Loucy (cell line): Measurements from ENCODE around the gene TMEM169.

Experiments used
- H2AFZ ChIP-seq: fragments of 200-600 bp; sonication (generic); 2 replicates; pipeline ENCODE4 v1.6.0; 2016; ENCODE audit warnings: antibody characterized with exemption, mild to moderate bottlenecking, low read length, moderate library complexity
- H3F3A ChIP-seq: fragments of 200-600 bp; 2 replicates; pipeline ENCODE4 v1.6.0; 2016; ENCODE audit warnings: antibody characterized with exemption, low read depth, mild to moderate bottlenecking
- H3K27me3 ChIP-seq: fragments of 200-600 bp; sonication (generic); 2 replicates; pipeline ENCODE4 v1.6.1; 2014; ENCODE audit warnings: low read length, mild to moderate bottlenecking; ENCODE audit not compliant: insufficient read depth, poor library complexity, severe bottlenecking
- H3K36me3 ChIP-seq: fragments of 200-600 bp; sonication (generic); 2 replicates; pipeline ENCODE4 v1.6.1; 2016; ENCODE audit warnings: low read length; ENCODE audit not compliant: insufficient read depth
- H3K4me1 ChIP-seq: fragments of 200-600 bp; sonication (generic); 2 replicates; pipeline ENCODE4 v1.5.1; 2014; ENCODE audit warnings: low read length, mild to moderate bottlenecking; ENCODE audit not compliant: insufficient read depth, poor library complexity, severe bottlenecking
- H3K4me2 ChIP-seq: fragments of 200-600 bp; sonication (generic); 2 replicates; pipeline ENCODE4 v1.6.0; 2014; ENCODE audit warnings: antibody characterized with exemption, low read length, low read depth, mild to moderate bottlenecking; ENCODE audit not compliant: poor library complexity, severe bottlenecking
- H3K4me3 ChIP-seq: fragments of 200-600 bp; sonication (generic); 2 replicates; pipeline ENCODE4 v1.5.1; 2014; ENCODE audit warnings: low read length, mild to moderate bottlenecking, mixed read lengths; ENCODE audit not compliant: poor library complexity, severe bottlenecking
- H3K79me2 ChIP-seq: fragments of 200-600 bp; sonication (generic); 2 replicates; pipeline ENCODE4 v1.6.1; 2014; ENCODE audit warnings: low read length; ENCODE audit not compliant: insufficient read depth
- H3K9ac ChIP-seq: fragments of 200-600 bp; sonication (generic); 2 replicates; pipeline ENCODE4 v1.6.0; 2014; ENCODE audit warnings: mild to moderate bottlenecking, low read depth, low read length, moderate library complexity; ENCODE audit not compliant: poor library complexity, severe bottlenecking
- H3K9me2 ChIP-seq: fragments of 200-600 bp; sonication (generic); replicated peaks from 2 replicates; pipeline ENCODE4 v1.6.1; 2016; ENCODE audit warnings: low read depth, low read length, mixed read lengths
- H3K9me3 ChIP-seq: fragments of 200-600 bp; sonication (generic); 2 replicates; pipeline ENCODE4 v1.6.1; 2014; ENCODE audit warnings: mild to moderate bottlenecking, antibody characterized with exemption, low read length, low read depth; ENCODE audit not compliant: insufficient read depth
- H4K20me1 ChIP-seq: fragments of 200-600 bp; sonication (generic); 2 replicates; pipeline ENCODE4 v1.6.0; 2014; ENCODE audit warnings: antibody characterized with exemption, low read length, mild to moderate bottlenecking; ENCODE audit not compliant: insufficient read depth, poor library complexity, severe bottlenecking
- CTCF ChIP-seq: fragments of 200-600 bp; sonication (generic); conservative IDR thresholded peaks from 2 replicates; pipeline ENCODE4 v1.5.1; 2014; ENCODE audit warnings: mild to moderate bottlenecking, antibody characterized with exemption, low read length
- EZH2phosphoT487 ChIP-seq: fragments of 200-600 bp; IDR thresholded peaks from 2 replicates; pipeline ENCODE4 v1.6.1; 2018; ENCODE audit warnings: antibody characterized with exemption, mild to moderate bottlenecking, moderate library complexity, borderline replicate concordance

TMEM169 gene

GRCh38 chr2:216059233-216059834, 22.4 kb upstream of the TMEM169 start:
- Histone ChIP-seq H3K4me3 (no peak overlapping the region), H3K27me3 (no peaks in the 10 kb centered on the region), H3K9me3 (no peaks in the 10 kb centered on the region), H2AFZ (no peak overlapping the region), H3K9me2 (no peaks in the 10 kb centered on the region), H4K20me1 (no peaks in the 10 kb centered on the region), H3K79me2 (no peaks in the 10 kb centered on the region), H3K9ac (no peak overlapping the region), H3K4me2 (no peak overlapping the region), H3K36me3 (peaks cover 5% of the 10 kb centered on the region; the same call in 1 of the 2 replicates), H3F3A (no peaks in the 10 kb centered on the region), H3K4me1 (no peaks in the 10 kb centered on the region)
- peak; percentile 49; the same call in 1 of the 2 replicates for TF ChIP-seq CTCF
- no peak for TF ChIP-seq EZH2phosphoT487

GRCh38 chr2:216064014-216064630, 17.6 kb upstream of the TMEM169 start:
- peak; percentile 50 for TF ChIP-seq CTCF
- TF ChIP-seq EZH2phosphoT487 = no peak
- no peak overlapping the region for H3K9ac ChIP-seq
- no peaks in the 10 kb centered on the region for H3K9me3 ChIP-seq
- no peak overlapping the region for H3K4me3 ChIP-seq
- no peaks in the 10 kb centered on the region for H3K27me3 ChIP-seq
- H4K20me1 ChIP-seq = no peaks in the 10 kb centered on the region
- no peaks in the 10 kb centered on the region for H3F3A ChIP-seq
- H3K79me2 ChIP-seq = no peaks in the 10 kb centered on the region
- no peaks in the 10 kb centered on the region for H3K9me2 ChIP-seq
- H3K36me3 ChIP-seq = peaks cover 7% of the 10 kb centered on the region; the same call in 1 of the 2 replicates
- peaks cover 5% of the 10 kb centered on the region for H3K4me1 ChIP-seq
- no peak overlapping the region for H2AFZ ChIP-seq
- no peak overlapping the region for H3K4me2 ChIP-seq

- no peak for TF ChIP-seq CTCF
- TF ChIP-seq EZH2phosphoT487 = no peak
- no peak overlapping the region for H3K4me3 ChIP-seq
- no peak overlapping the region for H3K9ac ChIP-seq
- no peak overlapping the region for H3K4me2 ChIP-seq
- H3K9me3 ChIP-seq = no peaks in the 10 kb centered on the region
- H3K4me1 ChIP-seq = peaks cover 5% of the 10 kb centered on the region
- H3F3A ChIP-seq = no peaks in the 10 kb centered on the region
- H3K27me3 ChIP-seq = no peaks in the 10 kb centered on the region
- no peaks in the 10 kb centered on the region for H4K20me1 ChIP-seq
- peaks cover 5% of the 10 kb centered on the region; the same call in 1 of the 2 replicates for H3K36me3 ChIP-seq
- H2AFZ ChIP-seq = no peak overlapping the region
- H3K79me2 ChIP-seq = no peaks in the 10 kb centered on the region
- H3K9me2 ChIP-seq = no peaks in the 10 kb centered on the region
Observed at GRCh38 chr2:216064665-216065064, 17.1 kb upstream of the TMEM169 start.
